ENCODE data around the gene MMS22L. TPM values are rescaled to one million over a fixed set of nuclear protein-coding genes. Genes with fewer than 3 reads are reported as not detected.

Gene MMS22L
- total and polyA plus RNA-seq, 11 donors, result 0.61 to 6.6 (median 2.3) TPM

- H3K36me3 ChIP-seq, result no peaks in the 10 kb centered on the region
- no peak overlapping the region for H3K4me3 ChIP-seq
- DNase-seq, result no peak
- H3K9me3 ChIP-seq, result no peaks in the 10 kb centered on the region
- TF ChIP-seq POLR2A (IDR thresholded peaks at IDR 0.05) (no peak), CTCF (IDR thresholded peaks at IDR 0.05) (no peak)
- intact Hi-C loops (cut with DNase I), result no loop called here
- no peak for ATAC-seq
- no peaks in the 10 kb centered on the region for H3K4me1 ChIP-seq
- no peaks in the 10 kb centered on the region for H3K27me3 ChIP-seq
- H3K27ac ChIP-seq, result no peak overlapping the region
- WGBS, 4 donors, result 68 to 79% (median 72%) methylated on average over 3 of the region's 3 CpGs
Measured at GRCh38 chr6:97203343-97203742, 79.7 kb downstream of the MMS22L start.

DNA sequence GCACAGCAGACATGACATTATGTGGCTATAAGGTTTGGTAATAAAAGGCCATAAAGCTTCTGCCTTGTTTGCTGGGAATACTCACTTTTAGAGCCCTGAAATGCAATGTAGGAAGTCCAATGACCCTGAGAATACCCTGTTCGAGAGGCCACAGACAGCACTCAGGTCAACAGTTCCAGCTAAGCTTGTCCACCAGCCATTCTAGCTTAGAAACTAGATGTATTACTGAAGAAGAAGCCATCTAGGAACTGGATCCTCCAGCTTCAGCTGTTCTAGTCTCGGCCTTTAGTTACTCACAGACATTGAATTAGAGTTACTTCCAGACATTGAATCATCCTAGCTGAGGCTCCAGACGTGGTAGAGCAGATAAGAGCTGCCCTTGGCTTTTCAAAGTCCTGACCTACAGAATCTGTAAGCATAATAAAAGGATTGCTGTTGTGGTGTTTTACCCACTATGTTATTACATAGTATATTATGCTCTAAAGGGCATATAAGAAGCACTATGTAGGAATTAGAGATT, 84.9 kb downstream of the MMS22L start:
- Histone ChIP-seq H3K27me3 (no peaks in the 10 kb centered on the region), H3K4me3 (no peak overlapping the region), H3K36me3 (no peaks in the 10 kb centered on the region), H3K9me3 (no peaks in the 10 kb centered on the region), H3K4me1 (no peaks in the 10 kb centered on the region), H3K27ac (no peak overlapping the region)
- intact Hi-C loops (cut with DNase I), result no loop called here
- ATAC-seq (no peak), DNase-seq (no peak)
- WGBS, 4 donors, result 79 to 85% (median 81%) methylated on average over 3 of the region's 3 CpGs
- no peak for TF ChIP-seq POLR2A (IDR thresholded peaks at IDR 0.05)
- TF ChIP-seq CTCF (IDR thresholded peaks at IDR 0.05), result no peak

GRCh38 chr6:97195117-97195516, 87.9 kb downstream of the MMS22L start:
- intact Hi-C loops (cut with DNase I), result no loop called here
- Histone ChIP-seq H3K27ac (no peak overlapping the region), H3K27me3 (no peaks in the 10 kb centered on the region), H3K9me3 (no peaks in the 10 kb centered on the region), H3K4me3 (no peak overlapping the region), H3K4me1 (peaks cover 0 to under 1% (median 0%) of the 10 kb centered on the region in 12 donors), H3K36me3 (no peaks in the 10 kb centered on the region)
- ATAC-seq (no peak), DNase-seq (no peak)
- WGBS, 4 donors, result 60 to 81% (median 76%) methylated on average over 1 of the region's 1 CpG
- no peak for TF ChIP-seq CTCF (IDR thresholded peaks at IDR 0.05)
- no peak for TF ChIP-seq POLR2A (IDR thresholded peaks at IDR 0.05)

DNA sequence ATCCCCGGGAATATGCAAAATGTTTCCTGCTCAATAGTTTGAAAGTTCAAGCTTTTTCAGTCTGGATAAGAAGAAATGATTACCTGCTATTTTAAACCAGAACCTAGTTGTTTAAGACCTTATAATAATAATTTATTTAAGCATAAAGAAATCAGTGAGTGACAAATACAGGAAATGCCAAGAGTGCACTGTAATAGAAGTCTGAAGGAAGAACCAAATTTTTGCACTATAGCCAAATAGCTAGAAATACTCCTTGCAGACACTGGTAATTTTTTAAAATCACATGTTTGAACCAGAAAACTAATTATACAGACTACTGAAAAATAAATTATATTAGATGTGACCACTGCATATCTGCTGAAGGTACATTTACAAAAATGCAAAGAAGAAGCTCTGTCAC, 93.2 kb downstream of the MMS22L start:
- no peak for ATAC-seq

More for the DNA sequence above, 93.2 kb downstream of the MMS22L start:
- H3K4me3 ChIP-seq, result no peak overlapping the region
- no peaks in the 10 kb centered on the region for H3K27me3 ChIP-seq
- peaks cover 0 to 3% (median 0%) of the 10 kb centered on the region in 12 donors for H3K4me1 ChIP-seq
- H3K27ac ChIP-seq, result no peak overlapping the region
- H3K36me3 ChIP-seq, result no peaks in the 10 kb centered on the region
- intact Hi-C loops (cut with DNase I), result loop anchor here in 3 of 10 donors (5.0 kb wide), 1 partner anchor 203 kb away; no protein-coding TSS in a partner anchor
- no peaks in the 10 kb centered on the region for H3K9me3 ChIP-seq
- no peak for DNase-seq
- whole genome bisulfite sequencing, 4 donors, result 58 to 79% (median 62%) methylated on average over 1 of the region's 1 CpG
- no peak for TF ChIP-seq POLR2A (IDR thresholded peaks at IDR 0.05)
- TF ChIP-seq CTCF (IDR thresholded peaks at IDR 0.05), result no peak

Measured in heart left ventricle (tissue), 16 donors.